ENCODE results near the gene ESPNL. TPM values are rescaled to one million over a fixed set of nuclear protein-coding genes. Genes with fewer than 3 reads are reported as not detected.

ESPNL gene
- total RNA-seq, 2 donors from 2014 or later, result 0.15 to 0.86 TPM

DNA sequence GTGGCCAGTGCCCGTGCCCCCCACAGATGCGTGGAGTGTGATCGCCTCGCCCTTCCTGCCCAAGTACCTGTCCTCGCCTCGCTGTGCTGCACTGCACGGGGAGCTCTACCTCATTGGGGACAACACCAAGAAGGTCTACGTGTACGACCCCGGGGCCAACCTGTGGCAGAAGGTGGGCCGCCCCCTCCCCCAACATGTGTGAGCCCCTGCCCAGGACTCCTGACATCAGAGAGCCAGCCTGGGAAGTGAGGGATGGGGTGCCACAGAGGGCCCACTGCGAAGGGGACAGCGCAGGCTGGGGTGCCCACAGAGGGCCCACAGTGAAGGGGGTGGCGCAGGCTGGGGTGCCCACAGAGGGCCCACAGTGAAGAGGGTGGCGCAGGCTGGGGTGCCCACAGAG, 48.8 kb downstream of the ESPNL start:
- Mint-ChIP-seq H3K36me3 (ENCODE audit: low read depth) (no peaks in the 10 kb centered on the region), H3K4me3 (no peak overlapping the region), H3K27me3 (ENCODE audit: insufficient read depth) (no peaks in the 10 kb centered on the region), H3K4me1 (no peaks in the 10 kb centered on the region), H3K27ac (no peak overlapping the region), H3K9me3 (peaks cover under 1% of the 10 kb centered on the region)
- WGBS, 2 experiments (ENCODE audit: insufficient coverage in 1 of 2, insufficient read length in 1 of 2), result 95 to 96% methylated on average over 15 of the region's 15 CpGs
- TF ChIP-seq, protein P1, sequence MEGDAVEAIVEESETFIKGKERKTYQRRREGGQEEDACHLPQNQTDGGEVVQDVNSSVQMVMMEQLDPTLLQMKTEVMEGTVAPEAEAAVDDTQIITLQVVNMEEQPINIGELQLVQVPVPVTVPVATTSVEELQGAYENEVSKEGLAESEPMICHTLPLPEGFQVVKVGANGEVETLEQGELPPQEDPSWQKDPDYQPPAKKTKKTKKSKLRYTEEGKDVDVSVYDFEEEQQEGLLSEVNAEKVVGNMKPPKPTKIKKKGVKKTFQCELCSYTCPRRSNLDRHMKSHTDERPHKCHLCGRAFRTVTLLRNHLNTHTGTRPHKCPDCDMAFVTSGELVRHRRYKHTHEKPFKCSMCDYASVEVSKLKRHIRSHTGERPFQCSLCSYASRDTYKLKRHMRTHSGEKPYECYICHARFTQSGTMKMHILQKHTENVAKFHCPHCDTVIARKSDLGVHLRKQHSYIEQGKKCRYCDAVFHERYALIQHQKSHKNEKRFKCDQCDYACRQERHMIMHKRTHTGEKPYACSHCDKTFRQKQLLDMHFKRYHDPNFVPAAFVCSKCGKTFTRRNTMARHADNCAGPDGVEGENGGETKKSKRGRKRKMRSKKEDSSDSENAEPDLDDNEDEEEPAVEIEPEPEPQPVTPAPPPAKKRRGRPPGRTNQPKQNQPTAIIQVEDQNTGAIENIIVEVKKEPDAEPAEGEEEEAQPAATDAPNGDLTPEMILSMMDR (conservative IDR thresholded peaks at IDR 0.05), result no peak
- no peak for DNase-seq
- no peaks in the 10 kb centered on the region for H3K27me3 ChIP-seq (ENCODE audit: control insufficient read depth, insufficient read depth, low read length, poor library complexity, severe bottlenecking)
- no peak overlapping the region for H3K9ac ChIP-seq (ENCODE audit: extremely low read depth, low read length, poor library complexity, severe bottlenecking)
- H3K9me3 ChIP-seq (ENCODE audit: control insufficient read depth, low read length), result no peaks in the 10 kb centered on the region
- no peak overlapping the region for H3K4me3 ChIP-seq (ENCODE audit: low read length)
- no peaks in the 10 kb centered on the region for H3K4me1 ChIP-seq (ENCODE audit: control insufficient read depth, insufficient read depth, low read length)
- H3K36me3 ChIP-seq (ENCODE audit: control insufficient read depth, insufficient read depth, low read length), result no peaks in the 10 kb centered on the region
- H3K27ac ChIP-seq (ENCODE audit: low read depth, low read length), result no peak overlapping the region

DNA sequence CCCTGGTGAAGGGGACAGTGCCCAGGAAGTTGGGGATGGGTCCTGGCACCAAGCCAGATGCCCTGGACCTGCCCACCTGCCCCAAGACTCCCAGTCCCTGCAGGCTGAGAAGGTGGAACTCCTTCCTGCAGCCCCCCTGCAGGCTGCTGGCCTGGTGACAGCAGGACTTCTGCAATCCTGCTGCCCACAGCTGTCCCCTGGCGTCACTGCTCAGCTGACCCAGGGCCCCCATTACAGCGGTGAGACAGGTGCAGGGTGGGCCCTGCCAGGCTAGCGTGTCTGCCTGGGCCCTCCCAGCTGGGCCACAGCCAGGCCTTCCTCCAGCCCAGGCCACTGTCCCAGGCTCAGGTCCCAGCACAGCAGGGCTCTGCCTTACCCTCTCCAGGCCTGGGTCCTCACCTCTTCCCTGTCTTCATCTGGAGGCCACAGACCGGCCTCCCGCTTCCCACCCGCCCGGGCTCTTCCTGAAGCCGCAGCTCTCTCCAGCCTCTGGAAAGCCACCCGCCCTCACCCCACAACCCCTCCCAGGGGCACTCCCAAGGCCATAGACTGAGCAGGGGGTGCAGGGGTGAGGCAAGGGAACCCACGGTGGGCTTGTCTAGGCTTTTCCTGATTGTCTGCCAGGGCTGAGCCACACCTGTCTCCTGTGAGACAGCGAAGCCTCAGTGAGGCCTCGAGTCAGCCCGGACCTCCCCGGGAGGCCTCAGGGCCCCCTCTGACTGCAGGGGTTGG, 49.9 kb downstream of the ESPNL start:
- Mint-ChIP-seq H3K9me3 (peaks cover 4% of the 10 kb centered on the region), H3K36me3 (ENCODE audit: low read depth) (no peaks in the 10 kb centered on the region), H3K4me3 (no peak overlapping the region), H3K27me3 (ENCODE audit: insufficient read depth) (no peaks in the 10 kb centered on the region), H3K27ac (no peak overlapping the region), H3K4me1 (no peaks in the 10 kb centered on the region)
- no peak for DNase-seq
- WGBS, 2 experiments (ENCODE audit: insufficient coverage in 1 of 2, insufficient read length in 1 of 2), result 89 to 95% methylated on average over 8 to 14 of the region's 14 CpGs
- Histone ChIP-seq H3K36me3 (ENCODE audit: control insufficient read depth, insufficient read depth, low read length) (no peaks in the 10 kb centered on the region), H3K4me1 (ENCODE audit: control insufficient read depth, insufficient read depth, low read length) (no peaks in the 10 kb centered on the region), H3K27me3 (ENCODE audit: control insufficient read depth, insufficient read depth, low read length, poor library complexity, severe bottlenecking) (no peaks in the 10 kb centered on the region), H3K4me3 (ENCODE audit: low read length) (no peak overlapping the region), H3K27ac (ENCODE audit: low read depth, low read length) (no peak overlapping the region), H3K9ac (ENCODE audit: extremely low read depth, low read length, poor library complexity, severe bottlenecking) (no peak overlapping the region), H3K9me3 (ENCODE audit: control insufficient read depth, low read length) (no peaks in the 10 kb centered on the region)
- TF ChIP-seq, protein P1 (conservative IDR thresholded peaks at IDR 0.05), result no peak

DNA sequence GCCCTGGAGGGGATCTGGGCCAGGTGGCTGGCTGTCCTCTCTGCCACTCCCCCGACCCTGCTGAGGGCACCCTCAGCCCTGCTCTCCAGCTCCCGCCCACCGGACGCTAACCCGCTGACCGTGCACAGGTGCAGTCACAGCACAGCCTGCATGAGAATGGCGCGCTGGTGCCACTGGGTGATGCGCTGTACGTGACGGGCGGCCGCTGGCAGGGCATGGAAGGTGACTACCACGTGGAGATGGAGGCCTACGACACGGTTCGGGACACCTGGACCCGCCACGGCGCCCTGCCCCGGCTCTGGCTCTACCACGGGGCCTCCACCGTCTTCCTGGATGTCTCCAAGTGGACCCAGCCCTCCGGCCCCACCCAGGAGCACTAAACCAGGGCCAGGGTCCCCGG, 50.5 kb downstream of the ESPNL start:
- Histone ChIP-seq H3K36me3 (ENCODE audit: control insufficient read depth, insufficient read depth, low read length) (no peaks in the 10 kb centered on the region), H3K9me3 (ENCODE audit: control insufficient read depth, low read length) (no peaks in the 10 kb centered on the region), H3K27me3 (ENCODE audit: control insufficient read depth, insufficient read depth, low read length, poor library complexity, severe bottlenecking) (no peaks in the 10 kb centered on the region), H3K4me3 (ENCODE audit: low read length) (no peak overlapping the region), H3K4me1 (ENCODE audit: control insufficient read depth, insufficient read depth, low read length) (no peaks in the 10 kb centered on the region), H3K27ac (ENCODE audit: low read depth, low read length) (no peak overlapping the region), H3K9ac (ENCODE audit: extremely low read depth, low read length, poor library complexity, severe bottlenecking) (no peak overlapping the region)
- TF ChIP-seq, protein P1 (conservative IDR thresholded peaks at IDR 0.05), result no peak
- no peak overlapping the region for H3K27ac Mint-ChIP-seq
- H3K4me1 Mint-ChIP-seq, result no peaks in the 10 kb centered on the region
- no peak for DNase-seq
- WGBS, 2 experiments (ENCODE audit: insufficient coverage in 1 of 2, insufficient read length in 1 of 2), result 94 to 98% methylated on average over 11 to 25 of the region's 25 CpGs
- no peaks in the 10 kb centered on the region for H3K27me3 Mint-ChIP-seq (ENCODE audit: insufficient read depth)
- H3K4me3 Mint-ChIP-seq, result no peak overlapping the region
- H3K9me3 Mint-ChIP-seq, result peaks cover 4% of the 10 kb centered on the region
- no peaks in the 10 kb centered on the region for H3K36me3 Mint-ChIP-seq (ENCODE audit: low read depth)

Data from endodermal cell (in vitro differentiated cells).